ENCODE results near the gene CASP2. TPM values are rescaled to one million over a fixed set of nuclear protein-coding genes. Genes with fewer than 3 reads are reported as not detected.

Gene CASP2
- total and polyA plus RNA-seq, 2 of the 8 experiments (the other 6 are each of a cell fraction or from before 2014, with no cell fraction given): 23.7 to 35.3 TPM

GRCh38 chr7:143258831-143259230, 29.3 kb upstream of the CASP2 start (continued):
- TF ChIP-seq, protein P1, sequence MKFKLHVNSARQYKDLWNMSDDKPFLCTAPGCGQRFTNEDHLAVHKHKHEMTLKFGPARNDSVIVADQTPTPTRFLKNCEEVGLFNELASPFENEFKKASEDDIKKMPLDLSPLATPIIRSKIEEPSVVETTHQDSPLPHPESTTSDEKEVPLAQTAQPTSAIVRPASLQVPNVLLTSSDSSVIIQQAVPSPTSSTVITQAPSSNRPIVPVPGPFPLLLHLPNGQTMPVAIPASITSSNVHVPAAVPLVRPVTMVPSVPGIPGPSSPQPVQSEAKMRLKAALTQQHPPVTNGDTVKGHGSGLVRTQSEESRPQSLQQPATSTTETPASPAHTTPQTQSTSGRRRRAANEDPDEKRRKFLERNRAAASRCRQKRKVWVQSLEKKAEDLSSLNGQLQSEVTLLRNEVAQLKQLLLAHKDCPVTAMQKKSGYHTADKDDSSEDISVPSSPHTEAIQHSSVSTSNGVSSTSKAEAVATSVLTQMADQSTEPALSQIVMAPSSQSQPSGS (IDR thresholded peaks at IDR 0.05; ENCODE audit: low read length): no peak
- TF ChIP-seq EP300 (IDR thresholded peaks at IDR 0.05; ENCODE audit: borderline replicate concordance in 1 of 2, low read depth in 2 of 2, low read length in 2 of 2): no peak
- no peak for TF ChIP-seq TBP (IDR thresholded peaks at IDR 0.05; ENCODE audit: low read depth, low read length)
- TF ChIP-seq KDM4A (IDR thresholded peaks at IDR 0.05; ENCODE audit: low read depth, low read length, severe bottlenecking): no peak
- TF ChIP-seq SIX5 (IDR thresholded peaks at IDR 0.05; ENCODE audit: low read depth, low read length): no peak

All from H1 (cell line).